ENCODE data around the gene MAEA.
"Not testable (repeated sequence)": the region's sequence is repeated elsewhere in the genome, so short reads cannot be mapped to it uniquely, and the experiment has no call there.

Gene MAEA

GRCh38 chr4:1370321-1371124 lies 80.8 kb downstream of the MAEA start:
- no peak for DNase-seq

- DNase-seq, result no peak
These were observed 81.8 kb downstream of the MAEA start for GRCh38 chr4:1371176-1372165.

GRCh38 chr4:1372576-1372975 lies 82.9 kb downstream of the MAEA start:
- DNase-seq, result not testable (repeated sequence)

- DNase-seq, result no peak
These were observed 84.4 kb downstream of the MAEA start for GRCh38 chr4:1373892-1374705.

GRCh38 chr4:1374706-1375045 lies 85.0 kb downstream of the MAEA start:
- DNase-seq, result no peak

GRCh38 chr4:1375051-1375721 lies 85.5 kb downstream of the MAEA start:
- no peak for DNase-seq

- DNase-seq, result no peak
These were observed 86.2 kb downstream of the MAEA start for GRCh38 chr4:1375761-1376322.

GRCh38 chr4:1376391-1376840 lies 86.7 kb downstream of the MAEA start:
- no peak for DNase-seq

GRCh38 chr4:1376841-1377605 lies 87.3 kb downstream of the MAEA start:
- no peak for DNase-seq

GRCh38 chr4:1377606-1378261 lies 88.0 kb downstream of the MAEA start:
- DNase-seq, result no peak

- no peak for DNase-seq
These were observed 89.0 kb downstream of the MAEA start for GRCh38 chr4:1378559-1379231.

GRCh38 chr4:1379351-1379781 lies 89.7 kb downstream of the MAEA start:
- no peak for DNase-seq

GRCh38 chr4:1379801-1380331 lies 90.2 kb downstream of the MAEA start:
- no peak for DNase-seq

GRCh38 chr4:1380368-1381151 lies 90.9 kb downstream of the MAEA start:
- no peak for DNase-seq

GRCh38 chr4:1381181-1381621 lies 91.5 kb downstream of the MAEA start:
- no peak for DNase-seq

GRCh38 chr4:1381944-1382541 lies 92.4 kb downstream of the MAEA start:
- DNase-seq, result no peak

- no peak for DNase-seq
These were observed 93.4 kb downstream of the MAEA start for GRCh38 chr4:1382776-1383727.

Data from hematopoietic multipotent progenitor cell treated with erythropoietin and hydrocortisone succinate and interleukin-3 and kit ligand, for 4 days (in vitro differentiated cells).